OCI-LY3 (cell line): ENCODE results near the gene TRIM47.

Experiments used
- H2AFZ ChIP-seq: fragments of 200-600, 300-600 bp; shearing (Covaris generic); 2 replicates; pipeline ENCODE4 v1.6.0; 2014; ENCODE audit warnings: antibody characterized with exemption, low read depth, low read length
- H3K27ac ChIP-seq: fragments of 200-600, 300-600 bp; sonication (generic); 2 replicates; pipeline ENCODE4 v1.5.1; 2014; ENCODE audit warnings: mild to moderate bottlenecking, low read length, moderate library complexity, mixed read lengths
- H3K27me3 ChIP-seq: fragments of 200-600, 300-600 bp; sonication (generic); 2 replicates; pipeline ENCODE4 v1.6.1; 2014; ENCODE audit warnings: low read depth, low read length, mixed read lengths
- H3K36me3 ChIP-seq: fragments of 200-600, 300-600 bp; sonication (generic); replicated peaks from 2 replicates; pipeline ENCODE3; 2014; ENCODE audit warnings: low read depth, low read length, mixed read lengths
- H3K4me1 ChIP-seq: fragments of 300-600, 200-600 bp; sonication (generic); 2 replicates; pipeline ENCODE4 v1.6.1; 2014; ENCODE audit warnings: low read length, mixed read lengths
- H3K4me2 ChIP-seq: fragments of 200-600, 300-600 bp; sonication (generic); 2 replicates; pipeline ENCODE4 v1.6.1; 2014; ENCODE audit warnings: low read length, mixed read lengths
- H3K4me3 ChIP-seq: fragments of 300-600, 200-600 bp; sonication (generic); 2 replicates; pipeline ENCODE4 v1.5.1; 2014; ENCODE audit warnings: antibody characterized with exemption, mild to moderate bottlenecking, low read length, moderate library complexity
- H3K79me2 ChIP-seq: fragments of 300-600, 200-600 bp; shearing (Covaris generic); 2 replicates; pipeline ENCODE4 v1.6.1; 2014; ENCODE audit warnings: mild to moderate bottlenecking, low read length, mixed read lengths
- H3K9ac ChIP-seq: fragments of 300-600, 200-600 bp; shearing (Covaris generic); 2 replicates; pipeline ENCODE4 v1.6.0; 2014; ENCODE audit warnings: mild to moderate bottlenecking, low read length, moderate library complexity
- H3K9me3 ChIP-seq: fragments of 200-600, 300-600 bp; shearing (Covaris generic); 2 replicates; pipeline ENCODE4 v1.6.1; 2014; ENCODE audit warnings: low read length, mixed read lengths; ENCODE audit not compliant: insufficient read depth
- H4K20me1 ChIP-seq: fragments of 200-600, 300-600 bp; sonication (generic); 2 replicates; pipeline ENCODE4 v1.6.1; 2016; ENCODE audit warnings: low read length, mixed read lengths; ENCODE audit not compliant: insufficient read depth
- CTCF ChIP-seq: fragments of 200-600, 300-600 bp; sonication (generic); IDR thresholded peaks from 2 replicates; pipeline ENCODE4 v1.5.1; 2014; ENCODE audit warnings: antibody characterized with exemption, low read length, low read depth
- EZH2phosphoT487 ChIP-seq: fragments of 200-600 bp; shearing (Covaris generic); IDR thresholded peaks from 2 replicates; pipeline ENCODE4 v1.6.1; 2018; ENCODE audit warnings: antibody characterized with exemption, mixed run types, low read depth

Gene TRIM47

GRCh38 chr17:75842411-75842810 is 36.0 kb downstream of the TRIM47 start:
- no peak overlapping the region for H3K4me2 ChIP-seq
- H3K9me3 ChIP-seq, result no peaks in the 10 kb centered on the region
- H3K4me1 ChIP-seq, result peaks cover 20% of the 10 kb centered on the region
- no peaks in the 10 kb centered on the region for H4K20me1 ChIP-seq
- no peak overlapping the region for H2AFZ ChIP-seq
- H3K36me3 ChIP-seq, result peaks cover 12% of the 10 kb centered on the region
- H3K4me3 ChIP-seq, result no peak overlapping the region
- H3K27ac ChIP-seq, result no peak overlapping the region
- H3K27me3 ChIP-seq, result no peaks in the 10 kb centered on the region
- no peak overlapping the region for H3K9ac ChIP-seq
- TF ChIP-seq CTCF, result no peak
- no peaks in the 10 kb centered on the region for H3K79me2 ChIP-seq

GRCh38 chr17:75840799-75841164 is 37.6 kb downstream of the TRIM47 start:
- no peak overlapping the region for H3K9ac ChIP-seq
- no peak overlapping the region for H3K27ac ChIP-seq
- TF ChIP-seq CTCF, result no peak
- TF ChIP-seq EZH2phosphoT487, result no peak
- H3K79me2 ChIP-seq, result no peaks in the 10 kb centered on the region
- H3K9me3 ChIP-seq, result no peaks in the 10 kb centered on the region
- H3K36me3 ChIP-seq, result no peaks in the 10 kb centered on the region
- H3K4me2 ChIP-seq, result no peak overlapping the region
- H3K4me1 ChIP-seq, result peaks cover 20% of the 10 kb centered on the region
- no peaks in the 10 kb centered on the region for H3K27me3 ChIP-seq
- no peaks in the 10 kb centered on the region for H4K20me1 ChIP-seq
- no peak overlapping the region for H3K4me3 ChIP-seq
- no peak overlapping the region for H2AFZ ChIP-seq

GRCh38 chr17:75839942-75840798 is 38.2 kb downstream of the TRIM47 start:
- H4K20me1 ChIP-seq, result no peaks in the 10 kb centered on the region
- H3K36me3 ChIP-seq, result no peaks in the 10 kb centered on the region
- H3K4me1 ChIP-seq, result peaks cover 16% of the 10 kb centered on the region
- H3K27me3 ChIP-seq, result no peaks in the 10 kb centered on the region
- no peak overlapping the region for H3K27ac ChIP-seq
- H3K4me3 ChIP-seq, result no peak overlapping the region
- H3K4me2 ChIP-seq, result no peak overlapping the region
- no peaks in the 10 kb centered on the region for H3K79me2 ChIP-seq
- no peaks in the 10 kb centered on the region for H3K9me3 ChIP-seq
- TF ChIP-seq CTCF, result no peak
- TF ChIP-seq EZH2phosphoT487, result no peak
- no peak overlapping the region for H2AFZ ChIP-seq
- H3K9ac ChIP-seq, result no peak overlapping the region

- Histone ChIP-seq H3K4me1 (peaks cover 4% of the 10 kb centered on the region; the same call in 1 of the 2 replicates), H3K79me2 (no peaks in the 10 kb centered on the region), H3K4me2 (no peak overlapping the region), H3K27me3 (no peaks in the 10 kb centered on the region), H3K27ac (no peak overlapping the region), H3K9me3 (no peaks in the 10 kb centered on the region), H3K36me3 (no peaks in the 10 kb centered on the region), H3K9ac (no peak overlapping the region), H3K4me3 (no peak overlapping the region), H4K20me1 (no peaks in the 10 kb centered on the region), H2AFZ (no peak overlapping the region)
- no peak for TF ChIP-seq EZH2phosphoT487
- TF ChIP-seq CTCF, result no peak
Measured at GRCh38 chr17:75838410-75838809, 40.0 kb downstream of the TRIM47 start.
